HG03520 (cell line): ENCODE measurements around the gene METTL3.

ENCODE experiments used
- ATAC-seq: cut with Tn5 transposase; IDR thresholded peaks from one replicate; pipeline ENCODE4 v1.9.1; 2021; ENCODE audit warnings: mild to moderate bottlenecking, moderate library complexity; ENCODE audit not compliant: unreplicated experiment

The METTL3 gene

GRCh38 chr14:21486640-21487087 is 24.5 kb downstream of the METTL3 start:
- no peak for ATAC-seq

- ATAC-seq: peak; percentile 99
Measured at GRCh38 chr14:21476925-21477681, 34.0 kb downstream of the METTL3 start, which contains the start of the genes RAB2B and TOX4. Gene RAB2B (minus strand): TSS chr14:21476959. CDS start chr14:21476872, 87 bp downstream. Gene TOX4 (plus strand): TSS chr14:21477195. CDS start chr14:21477279, 84 bp downstream.

DNA sequence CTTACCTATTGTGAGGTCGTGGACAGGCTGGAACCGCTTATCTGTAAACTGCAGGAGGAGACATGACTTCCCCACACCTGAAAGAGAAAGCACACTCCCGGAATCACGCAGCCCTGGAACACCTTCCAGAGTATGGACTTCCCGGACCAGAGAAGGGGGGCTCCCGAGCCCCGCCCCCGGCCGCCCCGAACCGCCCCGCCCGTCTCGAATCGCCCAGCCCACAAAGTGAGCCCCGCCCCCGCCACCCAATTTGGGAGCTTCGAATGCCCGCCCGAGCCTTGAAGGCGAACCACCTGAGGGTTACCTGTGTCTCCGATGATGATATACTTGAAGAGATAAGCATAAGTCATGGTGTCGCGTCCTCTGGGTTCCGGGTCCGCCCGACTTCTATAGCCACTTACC is 34.6 kb downstream of the METTL3 start:
- no peak for ATAC-seq

DNA sequence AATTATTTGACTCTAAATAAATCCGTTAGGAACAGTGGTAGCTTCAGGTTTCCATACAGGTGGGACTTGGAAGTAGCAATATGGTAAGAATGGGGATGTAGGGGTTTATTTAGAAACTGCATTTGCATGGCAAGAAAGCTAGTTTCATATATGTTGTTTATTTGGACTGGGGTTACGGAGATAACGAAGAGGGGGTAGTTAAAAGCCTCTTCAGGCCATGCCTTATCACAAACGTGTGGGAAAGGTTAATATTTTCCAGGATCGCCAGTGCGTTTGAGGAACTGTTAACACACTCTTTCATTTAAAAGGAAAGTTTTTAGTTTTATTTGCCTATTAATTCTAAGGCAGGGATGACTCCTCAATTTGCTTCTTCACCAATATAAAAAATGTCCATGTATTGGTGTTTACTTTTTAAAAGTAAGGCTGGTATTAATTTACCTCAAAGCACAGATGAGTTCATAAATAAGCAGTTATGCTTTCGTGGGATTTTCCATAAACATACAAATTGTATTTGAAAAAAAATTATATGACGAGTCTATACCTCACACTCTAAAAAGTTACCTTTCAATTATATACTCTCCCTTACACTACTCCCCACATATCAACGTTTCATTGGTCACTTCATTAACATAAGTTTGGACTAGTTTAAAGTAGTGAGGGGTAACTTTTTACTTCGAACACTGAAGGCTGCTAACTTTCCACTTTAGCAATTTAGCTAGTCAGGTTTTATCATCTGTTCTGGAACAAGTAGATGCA is 35.2 kb downstream of the METTL3 start:
- ATAC-seq: no peak

DNA sequence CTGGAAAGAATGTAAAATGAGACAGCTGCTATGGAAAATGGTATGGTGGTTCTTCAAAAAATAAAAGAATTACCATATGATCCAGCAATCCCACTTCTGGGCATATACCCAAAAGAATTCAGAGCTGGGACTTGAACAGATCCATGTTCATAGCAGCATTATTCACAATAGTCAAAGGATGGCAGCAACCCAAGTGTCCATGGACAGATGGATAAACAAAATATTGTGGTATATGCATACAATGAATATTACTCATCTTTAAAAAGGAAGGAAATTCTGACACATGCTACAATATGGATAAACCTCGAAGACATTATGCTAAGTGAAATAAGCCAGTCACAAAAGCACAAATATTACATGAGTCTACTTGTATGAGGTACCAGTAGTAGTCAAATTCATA is 43.5 kb downstream of the METTL3 start:
- ATAC-seq: no peak

DNA sequence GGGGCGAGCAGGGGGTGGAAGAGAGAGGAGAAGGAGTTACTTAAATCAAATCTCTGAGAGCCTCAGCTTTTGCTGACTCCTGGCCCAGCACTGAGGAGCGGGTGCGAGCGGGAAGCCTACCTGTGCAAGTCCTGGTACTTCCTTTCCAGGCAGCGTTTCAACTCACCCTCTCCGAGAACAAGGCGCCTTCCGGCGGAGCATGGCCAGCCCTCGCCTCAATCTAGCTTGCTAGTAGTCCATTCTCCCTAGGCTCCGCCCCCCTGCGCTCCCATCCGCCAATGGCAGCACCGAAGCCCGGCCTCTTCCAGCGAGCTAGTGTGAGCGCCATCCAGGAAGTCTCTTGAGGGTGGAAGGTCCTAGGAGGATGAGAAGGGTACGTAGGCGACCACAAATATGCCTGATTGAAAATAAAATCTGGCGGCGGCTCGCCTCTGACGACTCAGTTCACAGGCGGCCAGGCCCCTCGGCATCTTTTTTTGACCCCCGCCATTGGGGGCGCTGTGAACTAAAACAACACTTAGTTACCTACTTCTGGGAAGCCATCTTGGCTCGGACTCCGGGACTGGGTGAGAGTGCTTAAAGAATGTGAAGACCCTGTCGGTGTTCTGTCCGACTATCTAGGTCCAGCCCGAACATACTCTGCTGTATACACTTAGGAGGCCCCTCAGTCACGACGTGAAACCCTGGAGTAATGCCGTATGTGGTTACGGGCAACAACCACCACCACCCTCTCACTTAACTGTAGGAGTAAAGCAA is 55.0 kb downstream of the METTL3 start, which contains the start of gene CHD8:
TSS of gene CHD8 (minus strand) at position 212 of the 756 bp plus-strand sequence. CDS start 24,480 bp downstream, outside the sequence.
- peak; percentile 95 for ATAC-seq

- ATAC-seq: peak; percentile 19
Measured at GRCh38 chr14:21455592-21455911, 55.6 kb downstream of the METTL3 start.

- ATAC-seq: no peak
Measured at GRCh38 chr14:21454843-21455544, 56.1 kb downstream of the METTL3 start.

- no peak for ATAC-seq
Measured at GRCh38 chr14:21449899-21450216, 61.3 kb downstream of the METTL3 start.
